Prostate gland (tissue), 2 donors: ENCODE measurements around the gene GRP.

Experiments
- POLR2A ChIP-seq: fragments of 450-650 bp; IDR thresholded peaks from one replicate; pipeline ENCODE4 v1.6.1; 2016; ENCODE audit warnings: antibody characterized with exemption, mild to moderate bottlenecking
- TF ChIP-seq, protein P1 (sequence below), 4 experiments: fragments of 200-600 bp in 2 of 4; fragments of 450-650 bp in 2 of 4; sonication (generic) in 2 of 4; IDR thresholded peaks; 1 replicate in 3 of 4; 2 replicates in 1 of 4; pipeline ENCODE4 v1.5.1; 2016 to 2019; ENCODE audit warnings: antibody characterized with exemption in 4 of 4, mild to moderate bottlenecking in 2 of 4, moderate library complexity in 2 of 4

- TF ChIP-seq, protein P1, sequence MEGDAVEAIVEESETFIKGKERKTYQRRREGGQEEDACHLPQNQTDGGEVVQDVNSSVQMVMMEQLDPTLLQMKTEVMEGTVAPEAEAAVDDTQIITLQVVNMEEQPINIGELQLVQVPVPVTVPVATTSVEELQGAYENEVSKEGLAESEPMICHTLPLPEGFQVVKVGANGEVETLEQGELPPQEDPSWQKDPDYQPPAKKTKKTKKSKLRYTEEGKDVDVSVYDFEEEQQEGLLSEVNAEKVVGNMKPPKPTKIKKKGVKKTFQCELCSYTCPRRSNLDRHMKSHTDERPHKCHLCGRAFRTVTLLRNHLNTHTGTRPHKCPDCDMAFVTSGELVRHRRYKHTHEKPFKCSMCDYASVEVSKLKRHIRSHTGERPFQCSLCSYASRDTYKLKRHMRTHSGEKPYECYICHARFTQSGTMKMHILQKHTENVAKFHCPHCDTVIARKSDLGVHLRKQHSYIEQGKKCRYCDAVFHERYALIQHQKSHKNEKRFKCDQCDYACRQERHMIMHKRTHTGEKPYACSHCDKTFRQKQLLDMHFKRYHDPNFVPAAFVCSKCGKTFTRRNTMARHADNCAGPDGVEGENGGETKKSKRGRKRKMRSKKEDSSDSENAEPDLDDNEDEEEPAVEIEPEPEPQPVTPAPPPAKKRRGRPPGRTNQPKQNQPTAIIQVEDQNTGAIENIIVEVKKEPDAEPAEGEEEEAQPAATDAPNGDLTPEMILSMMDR (IDR thresholded peaks at IDR 0.05), result no peak
- TF ChIP-seq POLR2A, result no peak
These were observed 22.9 kb downstream of the GRP start for GRCh38 chr18:59242906-59243305.
